NCI-H748 treated with DMSO at 0.1 percent for 48 hours (cell line): ENCODE measurements around the gene XXYLT1.
"Not testable (repeated sequence)": the region's sequence is repeated elsewhere in the genome, so short reads cannot be mapped to it uniquely, and the experiment has no call there.

ENCODE experiments used
- DNase-seq: peaks from one replicate; lab custom pipeline; 2025; lab: John Stamatoyannopoulos, UW

The XXYLT1 gene

DNA sequence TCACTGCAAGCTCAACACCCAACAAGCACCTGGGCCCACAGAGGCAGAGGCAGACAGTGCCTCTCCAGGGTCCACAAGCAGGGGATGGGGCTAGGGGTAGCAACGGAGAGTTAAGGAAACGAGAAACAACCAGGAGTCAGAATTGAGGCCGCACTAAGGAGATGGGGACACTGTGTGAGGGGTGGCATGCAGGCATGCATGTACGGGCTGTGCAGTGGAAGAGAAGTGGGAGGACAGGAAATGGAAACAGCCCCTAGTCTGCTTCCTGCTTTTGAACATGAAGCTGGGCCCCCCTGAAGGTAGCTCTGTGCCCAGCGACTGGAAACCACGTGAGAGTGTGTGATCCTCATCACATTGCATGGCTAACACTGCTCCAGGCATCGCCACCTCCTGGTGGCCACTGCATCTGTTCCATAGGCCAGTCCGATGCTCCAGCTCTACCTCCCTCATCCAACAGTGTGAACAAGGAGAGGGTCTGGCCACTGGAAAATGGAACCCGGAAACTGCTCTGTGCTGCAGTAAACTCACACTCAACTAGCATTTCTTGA lies 44.0 kb downstream of the XXYLT1 start:
- no peak for DNase-seq

DNA sequence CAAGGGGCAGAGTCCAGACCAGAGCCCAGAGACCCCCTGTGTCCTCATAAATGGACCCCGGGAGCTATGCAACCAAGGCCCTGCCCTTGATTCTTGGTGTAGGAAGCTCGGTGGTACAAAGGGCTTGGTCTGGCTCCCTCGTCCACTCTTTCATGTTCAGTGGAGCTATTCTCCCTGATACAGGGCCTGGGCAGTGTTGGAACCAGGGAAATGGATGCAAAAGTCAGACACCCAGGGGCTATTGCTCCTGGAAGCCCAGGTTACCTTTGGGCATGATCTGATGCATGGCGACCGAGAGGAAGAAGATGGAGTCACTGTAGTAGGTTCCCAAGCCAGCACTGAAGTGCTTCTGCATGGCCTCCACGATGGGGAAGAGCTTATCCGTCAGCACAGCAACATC lies 44.5 kb downstream of the XXYLT1 start:
- DNase-seq, result no peak

DNA sequence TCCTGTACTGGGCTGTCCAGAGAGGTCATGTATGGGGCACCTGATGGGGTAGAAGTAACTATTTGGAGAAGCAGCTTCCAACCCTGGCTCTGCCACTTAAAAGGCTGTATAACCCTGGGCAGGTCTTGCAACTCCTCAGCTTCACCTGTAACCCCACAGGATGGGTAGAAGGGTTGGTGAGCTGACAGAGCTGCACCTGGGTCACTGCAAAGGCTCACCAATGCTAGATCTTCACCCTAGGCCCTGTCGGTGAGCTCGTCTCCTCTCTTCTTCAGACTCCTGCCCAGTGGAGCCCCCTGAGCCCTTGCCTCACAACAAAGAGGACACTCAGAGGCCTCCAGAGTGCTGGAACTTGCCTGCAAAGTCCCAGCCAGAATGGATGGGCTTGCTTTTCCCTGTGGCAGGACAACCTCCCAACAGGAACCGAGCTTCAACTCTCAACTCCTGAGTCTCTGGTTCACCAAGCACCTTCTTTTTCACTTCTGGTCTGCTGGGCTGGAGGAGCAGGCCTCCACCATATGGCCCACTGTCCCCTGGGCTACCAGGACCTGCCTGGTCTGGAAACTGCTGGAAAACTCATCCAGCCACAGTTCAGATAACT lies 45.9 kb downstream of the XXYLT1 start:
- no peak for DNase-seq

DNA sequence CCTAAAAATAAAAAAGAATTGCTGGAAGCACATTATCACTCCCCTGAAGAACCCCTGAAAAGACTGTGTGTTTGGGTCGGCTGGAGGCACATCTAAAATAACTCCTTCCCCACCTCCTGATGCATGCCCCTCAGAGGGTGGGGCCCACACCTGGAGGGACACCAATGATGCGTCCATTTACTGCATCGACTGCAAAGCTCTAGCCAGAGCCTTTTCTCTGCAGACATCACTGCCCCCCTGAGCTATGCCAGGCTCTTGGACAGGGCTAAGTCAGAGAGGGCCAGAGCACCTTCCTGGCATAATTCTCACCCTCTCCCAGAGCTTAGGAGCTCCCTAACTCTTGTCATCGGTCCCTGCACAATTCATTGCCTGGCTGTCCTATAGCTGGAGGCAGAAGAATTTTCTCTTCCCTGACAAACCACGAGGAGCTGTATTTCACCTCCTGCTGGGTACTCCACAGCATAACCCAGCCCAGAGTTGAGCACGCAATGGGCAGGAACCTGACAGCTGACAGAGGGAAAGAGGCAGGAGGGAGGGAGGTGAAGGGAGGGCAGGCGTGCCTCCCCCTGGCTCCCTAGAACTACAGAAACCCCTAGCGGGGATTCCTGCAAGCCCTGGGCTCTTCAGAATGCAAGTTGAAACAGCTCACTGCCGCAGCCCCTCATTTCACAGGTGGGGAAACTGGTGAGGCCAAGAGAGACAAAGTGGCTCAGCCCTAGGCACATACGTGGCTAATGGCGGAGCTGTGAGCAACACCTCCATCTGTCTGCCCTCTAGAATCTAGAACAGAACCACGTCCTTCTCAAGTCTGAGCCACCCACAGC lies 46.6 kb downstream of the XXYLT1 start:
- no peak for DNase-seq

DNA sequence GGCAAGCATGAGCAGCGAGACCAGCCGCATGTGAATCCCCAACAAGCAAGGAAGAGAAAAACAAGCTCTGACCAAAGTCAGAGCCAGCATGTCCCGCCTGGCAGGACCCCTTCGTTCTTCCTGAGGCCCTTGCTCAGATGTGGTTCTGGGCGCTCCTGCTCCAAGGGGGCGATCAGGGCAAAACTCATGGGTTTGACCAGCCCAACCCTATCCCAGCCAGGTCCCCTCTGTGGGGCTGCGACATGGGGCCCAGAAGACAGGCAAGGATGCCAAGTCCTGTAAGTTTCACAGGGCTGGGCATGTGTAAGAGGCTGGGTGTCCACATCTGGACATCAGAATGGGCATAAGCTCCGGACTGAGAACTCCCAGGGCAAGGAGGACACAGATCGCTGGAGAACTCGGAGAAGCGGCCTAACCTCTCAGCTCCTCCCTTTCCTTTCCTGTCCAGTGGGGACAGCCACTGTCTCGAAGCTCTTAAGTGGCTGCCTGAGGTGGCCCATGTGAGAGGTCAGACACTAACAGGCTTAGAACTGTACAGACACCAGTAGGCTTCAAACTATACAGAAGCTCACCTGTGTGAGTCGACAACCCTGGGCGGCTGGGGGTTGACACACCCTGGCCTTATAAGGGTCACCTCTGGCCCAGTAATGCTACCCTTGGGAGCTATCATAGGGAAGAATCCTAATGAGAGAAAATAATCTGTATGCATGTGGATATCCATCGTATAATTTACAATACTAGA lies 48.9 kb downstream of the XXYLT1 start:
- no peak for DNase-seq

DNA sequence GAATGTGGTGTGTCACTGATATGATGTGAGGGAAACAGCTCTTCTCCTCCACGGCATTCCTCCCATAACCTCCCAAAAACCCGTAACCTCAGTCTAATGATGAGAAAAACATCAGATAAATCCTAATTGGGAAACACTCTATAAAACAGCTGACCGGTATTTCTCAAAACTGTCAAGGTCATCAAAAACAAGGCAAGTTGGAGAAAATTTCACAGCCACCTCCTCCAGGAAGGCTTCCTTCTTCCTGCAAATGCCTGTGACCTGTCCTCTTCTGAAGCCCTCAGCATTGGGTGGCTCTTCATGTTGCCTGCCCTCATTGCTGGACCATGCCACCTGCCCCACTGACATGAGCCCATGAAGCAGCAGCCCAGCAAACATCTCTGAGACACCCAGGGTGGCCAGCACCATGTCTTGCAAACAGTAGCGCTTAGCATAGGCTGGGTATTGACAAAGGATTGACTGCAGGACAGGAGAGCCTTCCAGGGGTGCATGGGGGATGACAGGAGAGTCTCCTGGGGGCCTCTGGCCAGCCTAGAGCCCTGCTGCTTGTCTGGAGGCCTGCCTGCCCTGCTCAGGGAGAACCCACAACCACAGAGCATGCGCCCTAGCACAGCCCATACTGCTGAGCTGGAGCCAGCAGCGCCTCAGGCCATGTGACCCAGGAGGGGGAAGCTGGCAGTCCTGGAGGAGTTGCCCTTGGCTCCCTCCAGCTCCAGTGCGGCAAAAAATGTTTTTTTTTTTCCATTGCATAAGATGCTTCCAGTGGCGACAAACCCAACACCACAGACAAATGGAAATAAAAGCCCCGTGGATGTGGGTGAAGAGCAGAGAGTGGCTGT lies 49.7 kb downstream of the XXYLT1 start:
- no peak for DNase-seq

DNA sequence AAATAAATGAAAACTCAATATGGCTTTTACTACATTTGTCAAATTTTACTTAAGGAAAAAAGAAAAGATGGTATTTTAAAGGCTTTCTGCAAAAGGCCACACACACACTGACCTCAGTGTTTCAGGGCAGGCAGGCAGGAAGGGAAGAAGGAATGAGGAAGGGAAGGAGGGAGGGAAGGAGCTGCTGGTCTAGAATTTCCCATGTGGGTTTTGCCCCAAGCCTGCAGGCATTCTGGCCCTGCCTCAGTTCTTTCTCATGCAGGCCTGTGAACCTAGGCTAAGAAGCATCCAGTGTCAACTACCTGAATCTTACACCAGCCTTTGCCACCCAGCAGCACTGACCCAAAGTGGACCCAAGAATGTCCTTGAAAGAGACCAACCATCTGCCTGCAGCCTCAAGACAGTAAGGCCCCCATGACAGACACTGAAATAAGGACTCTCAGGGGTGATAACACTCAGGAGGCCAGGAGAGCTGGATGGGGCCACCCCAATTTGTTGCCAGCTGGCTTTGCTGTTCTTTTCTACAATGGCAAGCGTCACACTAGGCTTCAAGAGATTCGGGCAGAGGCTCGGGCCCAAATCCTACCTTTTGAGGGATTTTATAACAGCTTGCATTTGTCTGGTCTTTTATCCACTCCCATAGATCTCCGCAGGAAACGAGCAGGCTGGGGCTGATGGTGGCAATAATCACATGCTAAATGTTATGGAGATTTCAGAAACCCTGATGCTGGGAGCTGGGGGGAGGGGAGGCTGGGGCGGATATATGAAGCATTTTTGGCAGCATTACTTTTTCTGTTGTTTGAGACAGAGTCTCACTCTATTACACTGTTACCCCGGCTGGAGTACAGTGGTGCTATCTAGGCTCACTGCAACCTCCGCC lies 51.4 kb downstream of the XXYLT1 start:
- DNase-seq, result no peak

DNA sequence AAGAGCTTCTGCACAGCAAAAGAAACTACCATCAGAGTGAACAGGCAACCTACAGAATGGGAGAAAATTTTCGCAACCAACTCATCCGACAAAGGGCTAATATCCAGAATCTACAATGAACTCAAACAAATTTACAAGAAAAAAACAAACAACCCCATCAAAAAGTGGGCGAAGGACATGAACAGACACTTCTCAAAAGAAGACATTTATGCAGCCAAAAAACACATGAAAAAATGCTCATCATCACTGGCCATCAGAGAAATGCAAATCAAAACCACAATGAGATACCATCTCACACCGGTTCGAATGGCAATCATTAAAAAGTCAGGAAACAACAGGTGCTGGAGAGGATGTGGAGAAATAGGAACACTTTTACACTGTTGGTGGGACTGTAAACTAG lies 52.6 kb downstream of the XXYLT1 start:
- not testable (repeated sequence) for DNase-seq

DNA sequence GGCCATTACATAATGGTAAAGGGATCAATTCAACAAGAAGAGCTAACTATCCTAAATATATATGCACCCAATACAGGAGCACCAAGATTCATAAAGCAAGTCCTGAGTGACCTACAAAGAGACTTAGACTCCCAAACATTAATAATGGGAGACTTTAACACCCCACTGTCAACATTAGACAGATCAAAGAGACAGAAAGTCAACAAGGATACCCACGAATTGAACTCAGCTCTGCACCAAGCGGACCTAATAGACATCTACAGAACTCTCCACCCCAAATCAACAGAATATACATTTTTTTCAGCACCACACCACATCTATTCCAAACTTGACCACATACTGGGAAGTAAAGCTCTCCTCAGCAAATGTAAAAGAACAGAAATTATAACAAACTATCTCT lies 55.4 kb downstream of the XXYLT1 start:
- not testable (repeated sequence) for DNase-seq

DNA sequence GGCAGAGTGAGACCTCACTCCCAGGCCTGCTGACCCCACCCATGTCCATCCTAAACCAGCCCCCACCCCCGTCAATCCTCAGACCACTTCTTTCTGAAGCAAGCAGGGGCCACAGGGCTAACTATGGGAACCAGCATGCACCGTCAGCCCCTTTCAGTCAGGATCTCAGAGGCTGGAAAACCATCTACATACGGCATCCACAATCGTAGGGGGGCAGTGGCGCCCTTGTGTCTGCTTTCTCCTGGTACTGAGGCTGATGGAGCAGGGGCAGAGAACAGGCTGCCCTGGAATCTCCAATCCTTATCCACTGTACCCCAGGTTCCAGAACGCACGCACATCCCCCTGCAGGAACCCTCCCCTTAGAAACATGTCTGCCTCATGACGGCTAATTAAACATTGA lies 56.6 kb downstream of the XXYLT1 start:
- no peak for DNase-seq

DNA sequence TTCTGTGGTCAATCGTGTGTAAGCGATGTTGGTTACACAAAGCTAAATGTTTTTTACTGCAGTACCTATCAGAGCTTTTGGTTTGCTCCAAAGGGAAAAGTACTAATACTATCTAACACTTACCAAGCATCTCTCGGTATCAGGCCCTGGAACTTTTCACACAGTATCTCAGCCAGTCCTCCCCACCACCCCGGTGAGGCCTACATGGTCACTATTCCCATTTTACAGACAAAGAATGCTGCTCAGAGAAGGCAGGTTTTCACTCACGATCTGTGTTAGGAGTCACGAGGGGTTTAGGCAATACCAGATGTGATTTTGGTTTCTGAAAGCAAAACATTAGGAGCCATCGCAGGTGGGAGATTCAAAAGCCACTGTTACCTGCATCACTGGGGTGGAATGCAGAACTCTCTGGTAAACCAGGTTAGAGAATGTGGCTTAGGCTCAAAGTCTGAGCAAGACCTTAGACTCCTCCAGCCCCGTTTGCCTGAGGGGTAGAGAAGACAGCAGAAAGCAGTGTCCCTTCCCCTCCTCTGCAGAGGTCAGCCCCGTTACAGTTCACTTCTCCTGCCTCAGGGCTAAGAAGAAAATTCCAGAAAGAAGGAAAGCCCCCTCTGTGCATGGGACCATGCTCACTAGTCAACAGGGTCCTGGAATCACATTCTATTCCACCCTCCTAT lies 57.2 kb downstream of the XXYLT1 start:
- no peak for DNase-seq

DNA sequence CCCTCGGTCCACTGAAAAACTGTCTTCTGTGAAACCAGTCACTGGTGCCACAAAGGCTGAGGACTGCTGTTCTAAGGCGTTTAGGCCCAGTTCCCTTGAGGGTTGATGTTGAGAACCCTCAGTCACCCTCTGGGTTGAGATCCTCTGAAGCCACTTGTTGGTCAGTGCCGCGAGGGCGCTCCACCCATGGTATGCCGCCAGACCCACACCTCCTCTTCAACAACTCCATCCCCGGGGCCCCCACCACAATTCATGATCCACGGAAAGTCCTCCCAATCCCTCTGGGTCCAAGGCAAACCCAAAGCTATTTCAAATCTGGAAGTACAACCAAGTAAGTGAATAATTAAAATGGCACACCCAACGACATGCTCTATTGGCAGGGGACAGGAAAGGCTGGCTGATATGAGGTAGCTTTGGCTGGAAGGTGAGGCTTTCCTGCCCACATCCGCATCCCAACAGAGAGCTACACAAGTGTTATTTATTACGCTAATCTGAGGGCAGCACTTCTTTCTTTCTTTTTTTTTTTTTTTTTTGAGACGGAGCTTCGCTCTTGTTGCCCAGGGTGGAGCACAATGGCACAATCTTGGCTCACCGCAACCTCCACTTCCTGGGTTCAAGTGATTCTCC lies 58.1 kb downstream of the XXYLT1 start:
- no peak for DNase-seq

DNA sequence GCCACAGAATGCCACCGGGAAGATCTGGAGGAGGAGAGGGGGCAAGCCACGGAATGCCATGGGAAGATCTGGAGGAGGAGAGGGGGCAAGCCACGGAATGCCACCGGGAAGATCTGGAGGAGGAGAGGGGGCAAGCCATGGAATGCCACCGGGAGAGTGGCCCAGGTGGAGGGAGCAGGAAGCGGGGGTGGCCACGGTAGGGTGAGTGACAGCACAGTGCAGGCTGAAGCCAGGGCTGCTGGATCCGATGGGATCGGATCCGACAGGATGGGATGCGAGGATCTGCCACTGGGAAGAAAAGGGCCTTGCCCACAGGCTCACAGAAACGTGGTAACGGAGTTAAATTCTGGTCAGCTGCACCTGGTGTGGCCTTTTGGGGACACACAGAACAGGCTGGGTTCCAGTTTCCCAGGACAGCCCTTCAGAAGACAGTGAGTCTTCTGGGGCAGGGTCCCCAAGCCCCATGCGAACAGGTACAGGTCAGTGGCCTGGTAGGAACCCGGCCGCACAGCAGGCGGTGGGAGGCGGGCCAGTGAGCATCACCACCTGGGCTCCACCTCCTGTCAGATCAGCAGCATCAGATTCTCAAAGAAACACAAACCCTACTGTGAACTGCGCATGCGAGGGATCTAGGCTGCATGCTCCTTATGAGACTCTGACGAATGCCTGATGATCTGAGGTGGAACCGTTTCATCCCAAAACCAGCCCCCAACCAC lies 58.8 kb downstream of the XXYLT1 start:
- DNase-seq, result no peak

DNA sequence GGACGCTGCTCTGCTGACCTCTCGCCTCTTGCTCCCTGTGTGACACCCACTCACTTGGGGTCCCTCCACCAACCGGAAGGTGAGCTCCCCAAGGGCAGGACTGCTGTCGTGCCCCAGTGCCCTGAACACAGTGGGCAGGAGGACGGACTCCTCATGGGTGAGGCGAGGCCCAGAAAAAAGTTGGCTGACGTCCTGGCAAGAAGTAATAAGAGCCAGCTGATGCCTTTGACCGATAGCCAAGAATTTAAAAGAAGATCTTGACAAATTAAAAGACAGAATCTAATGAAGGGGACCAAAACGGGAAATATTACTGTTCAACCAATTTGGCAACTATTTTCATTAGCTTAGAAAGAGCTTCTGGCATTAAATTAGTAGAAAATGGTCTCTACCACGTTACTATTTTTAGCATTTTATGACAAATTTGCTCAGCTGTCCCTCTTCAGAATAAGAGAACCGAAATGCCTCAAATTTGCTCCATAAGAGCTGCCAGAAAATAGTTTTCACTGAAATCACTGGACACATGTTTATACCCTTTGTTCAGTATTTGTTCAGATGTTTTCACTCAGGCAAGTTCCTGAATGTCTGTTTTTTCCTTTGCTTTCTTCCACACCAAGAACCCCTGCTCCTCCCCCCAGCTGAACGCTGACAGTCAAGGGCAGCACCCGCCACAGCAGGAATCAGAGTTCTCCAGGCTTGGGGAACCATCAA lies 60.5 kb downstream of the XXYLT1 start:
- no peak for DNase-seq

DNA sequence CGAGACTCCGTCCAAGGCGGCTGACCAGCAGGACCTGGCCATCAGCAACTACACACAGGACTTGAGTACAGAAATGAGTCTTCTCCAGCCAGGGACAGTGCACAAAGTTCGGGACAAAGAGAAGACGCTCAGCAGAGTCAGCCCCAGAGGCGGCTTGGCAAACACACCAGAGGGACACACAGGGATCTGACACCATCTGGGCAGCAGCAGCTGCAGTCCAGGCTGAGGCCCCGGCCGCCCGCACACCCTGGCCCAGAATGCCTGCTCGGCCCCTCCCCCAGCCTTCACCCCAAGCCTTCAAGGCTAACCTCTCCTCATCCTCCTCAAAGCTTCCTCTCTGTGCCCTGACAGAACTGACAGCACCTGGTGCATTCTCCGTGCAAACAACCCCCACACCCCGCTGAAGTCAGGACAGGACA lies 61.1 kb downstream of the XXYLT1 start:
- no peak for DNase-seq

DNA sequence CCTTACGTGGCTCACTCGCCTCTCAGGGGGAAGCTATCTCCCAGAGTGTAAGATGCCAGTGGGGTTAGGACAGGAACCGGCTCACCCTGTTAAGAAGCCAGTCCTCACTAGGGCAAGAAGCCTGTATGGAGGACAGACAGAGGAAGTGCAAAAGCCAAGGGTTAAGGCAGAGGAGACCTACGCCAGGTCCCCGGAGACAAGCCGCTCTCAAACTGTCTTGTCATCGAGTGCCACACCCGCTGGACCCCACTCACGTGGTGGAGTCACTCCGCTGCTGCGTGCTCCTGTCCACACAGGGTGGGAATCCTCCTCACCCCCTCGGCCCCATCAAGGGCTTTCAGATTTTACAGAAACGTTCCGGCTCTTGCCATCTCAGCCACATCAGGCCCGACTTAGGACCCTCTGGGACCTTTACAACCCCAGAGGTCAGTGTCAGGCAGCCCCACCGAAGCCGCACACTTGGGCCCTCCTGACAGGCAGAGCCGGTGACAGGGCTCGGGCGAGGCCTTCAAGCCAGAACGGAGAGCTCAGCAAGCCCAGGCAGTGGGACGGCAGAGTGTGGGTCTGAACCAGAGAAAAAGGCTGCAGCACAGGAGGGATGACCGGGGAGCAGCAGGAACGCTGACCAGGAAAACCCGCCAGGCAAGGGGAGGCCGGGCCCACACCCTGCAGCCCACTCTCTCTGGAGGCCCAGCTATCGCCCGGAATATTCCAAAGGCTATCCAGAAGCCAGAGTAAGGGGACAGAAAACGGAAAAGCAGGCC lies 61.7 kb downstream of the XXYLT1 start:
- no peak for DNase-seq

DNA sequence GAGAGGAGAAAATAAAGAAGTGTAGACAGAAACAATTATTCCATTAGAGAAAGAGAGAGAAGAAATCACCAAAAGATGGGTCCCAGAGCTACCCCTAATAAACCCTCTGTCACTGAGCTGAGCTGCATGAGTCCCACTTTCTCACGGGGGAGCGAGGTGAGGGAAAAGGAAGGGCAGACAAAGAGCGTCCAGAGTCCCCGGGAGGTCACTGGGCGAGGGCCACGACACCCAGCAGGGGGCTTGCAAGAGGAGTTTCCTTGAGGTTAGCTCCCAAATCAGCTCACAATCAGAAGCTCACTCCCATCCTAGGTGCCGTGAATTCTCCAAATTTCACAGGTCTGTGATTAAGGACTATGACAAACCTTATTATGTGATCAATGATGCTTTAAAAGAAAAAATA lies 62.3 kb downstream of the XXYLT1 start:
- DNase-seq, result no peak

DNA sequence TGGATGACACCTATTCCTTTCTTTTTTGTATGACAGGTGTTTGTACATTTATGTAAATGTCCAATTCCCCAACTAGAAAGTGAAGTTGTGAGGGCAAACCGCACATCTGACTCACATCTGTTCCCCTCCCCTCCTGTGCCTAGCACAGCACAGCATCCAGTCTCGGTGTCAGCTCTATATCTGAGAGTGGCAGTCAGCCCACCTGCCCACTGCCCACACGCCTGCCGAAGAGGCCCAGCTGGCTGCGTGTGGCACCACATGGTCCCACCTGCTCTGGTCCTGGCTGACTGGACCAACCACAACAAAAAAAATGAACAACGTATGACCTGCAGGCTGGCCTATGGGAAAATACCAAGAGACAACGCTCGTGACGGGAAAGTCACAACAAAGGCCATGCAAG lies 62.8 kb downstream of the XXYLT1 start:
- DNase-seq, result no peak
